Measurements from ENCODE around the gene TMEM94. TPM values are rescaled to one million over a fixed set of nuclear protein-coding genes. Genes with fewer than 3 reads are reported as not detected.

Gene TMEM94
- total and polyA plus RNA-seq, 2 of the 13 experiments (the other 11 are each of a cell fraction or from before 2014, with no cell fraction given): 32.6 to 134 TPM

- Histone ChIP-seq H4K20me1 (ENCODE audit: insufficient read depth, low read length) (no peaks in the 10 kb centered on the region), H3K79me2 (ENCODE audit: insufficient read depth, low read length) (no peaks in the 10 kb centered on the region), H3K4me3 (replicated peaks in 1 of 3; ENCODE audit: insufficient read depth in 1 of 3, low read depth in 2 of 3, low read length in 3 of 3) (no peak overlapping the region), H3K4me1 (ENCODE audit: insufficient read depth, low read length) (peaks cover 86% of the 10 kb centered on the region), H3K27me3 (ENCODE audit: control insufficient read depth in 1 of 2, insufficient read depth in 2 of 2, low read length in 2 of 2) (no peaks in the 10 kb centered on the region), H3K9me3 (ENCODE audit: low read length) (no peaks in the 10 kb centered on the region), H3K9ac (ENCODE audit: insufficient read depth, low read depth, low read length) (no peak overlapping the region), H3K27ac (ENCODE audit: extremely low read length, insufficient read depth, low read length) (no peak overlapping the region), H2AFZ (ENCODE audit: low read length) (no peak overlapping the region), H3K36me3 (replicated peaks in 1 of 2; ENCODE audit: control insufficient read depth in 1 of 2, insufficient read depth in 2 of 2, low read length in 2 of 2) (no peaks in the 10 kb centered on the region), H3K4me2 (ENCODE audit: low read depth, low read length) (no peak overlapping the region)
- WGBS (ENCODE audit: low lambda C conversion rate): 73% methylated on average over 4 of the region's 4 CpGs
- POLR2A ChIA-PET: no interaction called here
- in situ Hi-C loops (cut with HindIII; ENCODE audit: extremely low pct_ligation_motif_present, low pct_unique_long_range_greater_than_20kb): no loop called here
- TF ChIP-seq ZNF260 (CRISPR knock-in tag; IDR thresholded peaks at IDR 0.05; ENCODE audit: borderline replicate concordance, low read depth) (no peak), ZNF496 (CRISPR knock-in tag; IDR thresholded peaks at IDR 0.05; ENCODE audit: insufficient replicate concordance) (no peak), ZNF138 (CRISPR knock-in tag; IDR thresholded peaks at IDR 0.05; ENCODE audit: low read depth) (no peak), MED8 (CRISPR knock-in tag; IDR thresholded peaks at IDR 0.05; ENCODE audit: insufficient replicate concordance) (no peak), MZF1 (CRISPR knock-in tag; IDR thresholded peaks at IDR 0.05; ENCODE audit: borderline replicate concordance) (no peak), ZFP36 (IDR thresholded peaks at IDR 0.05; ENCODE audit: borderline replicate concordance, low read depth, low read length, partially characterized antibody) (no peak), MLLT10 (CRISPR knock-in tag; IDR thresholded peaks at IDR 0.05) (no peak), ZNF160 (CRISPR knock-in tag; IDR thresholded peaks at IDR 0.05) (no peak), ZBED4 (CRISPR knock-in tag; IDR thresholded peaks at IDR 0.05; ENCODE audit: borderline replicate concordance) (no peak), CAMTA2 (CRISPR knock-in tag; IDR thresholded peaks at IDR 0.05; ENCODE audit: borderline replicate concordance) (no peak)
- no TSS peak for BruUV-seq (replicated peaks)
- intact Hi-C loops (cut with micrococcal nuclease; ENCODE audit: unreplicated experiment): no loop called here
- FAIRE-seq (no peak), ATAC-seq (no peak), DNase-seq (ENCODE audit: low spot score) (no peak)
- CTCF ChIA-PET (ENCODE audit: low intra/inter-chr PET ratio, low total read pairs): no interaction called here
These were observed 6.2 kb upstream of the TMEM94 start for GRCh38 chr17:75450270-75450669.

Data from HepG2 (cell line).